Thoracic aorta (tissue), 2 donors: ENCODE measurements around the gene AATK. TPM values are rescaled to one million over a fixed set of nuclear protein-coding genes. Genes with fewer than 3 reads are reported as not detected.

Experiments
- ATAC-seq: fragments of 150-250 bp; one replicate; pipeline ENCODE4 v1.8.0; 2017; ENCODE audit warnings: low read depth; ENCODE audit not compliant: insufficient number of reproducible peaks, low FRiP score
- DNase-seq: peaks from one replicate; pipeline ENCODE4 v3.0.0-alpha.2; 2020; ENCODE audit warnings: low spot score
- H3K27ac ChIP-seq, 2 donors: fragments of 200-600 bp; sonication (generic); 1 replicate in 1 of 2; 2 replicates in 1 of 2; pipeline ENCODE4 v1.5.1; 2016; ENCODE audit warnings: mild to moderate bottlenecking in 2 of 2, moderate library complexity in 2 of 2
- H3K27me3 ChIP-seq: fragments of 200-600 bp; sonication (generic); replicated peaks from 2 replicates; pipeline ENCODE4 v1.6.0; 2016; ENCODE audit warnings: mild to moderate bottlenecking; ENCODE audit not compliant: insufficient read depth
- H3K36me3 ChIP-seq: fragments of 200-600 bp; sonication (generic); one replicate; pipeline ENCODE4 v1.5.1; 2016
- H3K4me1 ChIP-seq, 2 donors: fragments of 200-600 bp; sonication (generic); 1 replicate in 1 of 2; 2 replicates in 1 of 2; pipeline versions ENCODE4 v1.5.1 to v1.6.0; 2016; ENCODE audit warnings: low read depth in 2 of 2, mild to moderate bottlenecking in 1 of 2; ENCODE audit not compliant: control insufficient read depth in 1 of 2
- H3K4me3 ChIP-seq: fragments of 200-600 bp; sonication (generic); 2 replicates; pipeline ENCODE4 v1.5.1; 2016; ENCODE audit warnings: mild to moderate bottlenecking
- H3K9me3 ChIP-seq: fragments of 200-600 bp; sonication (generic); 2 replicates; pipeline ENCODE4 v1.5.1; 2016
- total RNA-seq, 2 donors: library from RNA; depleted of rRNA; stranded (reverse); fragments of >200 nt; gene quantifications; one replicate each; pipeline versions ENCODE4 v1.1.0 to v1.2.3, GENCODE V29; 2016
- TF ChIP-seq, protein P1 (sequence below): fragments of 200-600 bp; sonication (generic); IDR thresholded peaks from one replicate; pipeline ENCODE4 v1.5.1; 2019; ENCODE audit warnings: antibody characterized with exemption

The AATK gene
- total RNA-seq, 2 donors from 2014 or later, result 6.1 to 19.8 TPM

DNA sequence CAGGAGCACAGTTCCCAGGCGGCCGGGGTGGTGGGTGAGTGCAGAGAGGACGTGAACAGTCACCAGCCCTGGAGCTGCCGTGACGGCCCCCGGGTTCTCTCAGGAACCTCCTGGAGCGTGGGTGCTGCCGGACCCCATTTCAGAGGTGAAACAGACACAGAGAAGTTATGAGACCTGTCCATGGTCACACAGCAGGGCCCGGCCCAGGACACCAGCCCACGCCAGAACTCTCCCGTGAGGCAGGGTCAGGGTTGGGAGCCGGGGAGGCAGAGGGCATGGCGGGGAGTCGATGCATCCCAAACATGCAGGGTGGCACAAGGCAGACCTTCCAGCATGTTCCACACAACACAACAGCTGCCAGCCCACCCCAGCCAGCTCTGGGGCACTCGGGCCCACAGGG, 4.5 kb downstream of the AATK start:
- no peaks in the 10 kb centered on the region for H3K36me3 ChIP-seq
- H3K9me3 ChIP-seq, result no peaks in the 10 kb centered on the region
- H3K27ac ChIP-seq, result no peak overlapping the region
- no peak overlapping the region for H3K4me3 ChIP-seq
- DNase-seq (no peak), ATAC-seq (no peak)
- TF ChIP-seq, protein P1, sequence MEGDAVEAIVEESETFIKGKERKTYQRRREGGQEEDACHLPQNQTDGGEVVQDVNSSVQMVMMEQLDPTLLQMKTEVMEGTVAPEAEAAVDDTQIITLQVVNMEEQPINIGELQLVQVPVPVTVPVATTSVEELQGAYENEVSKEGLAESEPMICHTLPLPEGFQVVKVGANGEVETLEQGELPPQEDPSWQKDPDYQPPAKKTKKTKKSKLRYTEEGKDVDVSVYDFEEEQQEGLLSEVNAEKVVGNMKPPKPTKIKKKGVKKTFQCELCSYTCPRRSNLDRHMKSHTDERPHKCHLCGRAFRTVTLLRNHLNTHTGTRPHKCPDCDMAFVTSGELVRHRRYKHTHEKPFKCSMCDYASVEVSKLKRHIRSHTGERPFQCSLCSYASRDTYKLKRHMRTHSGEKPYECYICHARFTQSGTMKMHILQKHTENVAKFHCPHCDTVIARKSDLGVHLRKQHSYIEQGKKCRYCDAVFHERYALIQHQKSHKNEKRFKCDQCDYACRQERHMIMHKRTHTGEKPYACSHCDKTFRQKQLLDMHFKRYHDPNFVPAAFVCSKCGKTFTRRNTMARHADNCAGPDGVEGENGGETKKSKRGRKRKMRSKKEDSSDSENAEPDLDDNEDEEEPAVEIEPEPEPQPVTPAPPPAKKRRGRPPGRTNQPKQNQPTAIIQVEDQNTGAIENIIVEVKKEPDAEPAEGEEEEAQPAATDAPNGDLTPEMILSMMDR, result no peak
- no peaks in the 10 kb centered on the region for H3K27me3 ChIP-seq
- peaks cover 3 to 11% of the 10 kb centered on the region in 2 donors for H3K4me1 ChIP-seq

DNA sequence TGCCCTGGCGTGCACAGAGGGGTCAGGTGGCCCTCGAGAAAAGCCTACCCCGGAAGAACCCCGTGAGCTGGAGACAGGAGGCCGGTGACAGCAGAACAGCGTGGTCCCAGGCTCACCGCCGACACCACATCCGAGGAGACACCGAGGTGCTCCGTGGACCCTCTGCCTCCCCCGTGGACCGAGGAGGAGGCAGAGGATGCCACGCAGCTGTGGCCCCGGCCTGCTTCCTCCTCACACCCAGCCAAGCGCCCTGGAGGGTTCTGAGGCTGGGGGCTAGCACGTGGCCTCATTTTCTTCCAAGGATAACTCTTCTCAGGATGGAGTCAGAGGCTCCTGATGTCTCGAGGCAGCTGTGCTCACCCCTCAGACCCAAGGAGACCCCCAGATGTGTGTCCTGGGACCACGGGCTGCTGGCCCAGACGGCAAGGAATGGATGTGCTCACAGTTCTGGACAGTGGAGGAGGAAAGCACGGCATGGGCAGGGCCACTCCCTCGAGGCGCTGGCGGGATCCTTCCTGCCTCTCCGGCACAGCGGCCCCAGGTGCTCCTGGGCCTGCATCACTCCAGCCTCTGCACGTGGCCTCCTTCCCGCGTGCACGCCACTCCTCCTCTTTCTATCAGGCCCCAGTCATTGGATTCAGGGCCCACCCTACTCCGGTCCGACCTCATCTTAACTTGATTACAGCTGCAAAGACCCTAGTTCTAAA, 5.1 kb downstream of the AATK start:
- DNase-seq (no peak), ATAC-seq (no peak)
- H3K36me3 ChIP-seq, result no peaks in the 10 kb centered on the region
- H3K27ac ChIP-seq, result no peak overlapping the region
- H3K27me3 ChIP-seq, result no peaks in the 10 kb centered on the region
- peak overlapping the region; percentile 44 for H3K4me3 ChIP-seq
- peaks cover 3 to 11% of the 10 kb centered on the region in 2 donors for H3K4me1 ChIP-seq
- no peaks in the 10 kb centered on the region for H3K9me3 ChIP-seq
- TF ChIP-seq, protein P1, result no peak

DNA sequence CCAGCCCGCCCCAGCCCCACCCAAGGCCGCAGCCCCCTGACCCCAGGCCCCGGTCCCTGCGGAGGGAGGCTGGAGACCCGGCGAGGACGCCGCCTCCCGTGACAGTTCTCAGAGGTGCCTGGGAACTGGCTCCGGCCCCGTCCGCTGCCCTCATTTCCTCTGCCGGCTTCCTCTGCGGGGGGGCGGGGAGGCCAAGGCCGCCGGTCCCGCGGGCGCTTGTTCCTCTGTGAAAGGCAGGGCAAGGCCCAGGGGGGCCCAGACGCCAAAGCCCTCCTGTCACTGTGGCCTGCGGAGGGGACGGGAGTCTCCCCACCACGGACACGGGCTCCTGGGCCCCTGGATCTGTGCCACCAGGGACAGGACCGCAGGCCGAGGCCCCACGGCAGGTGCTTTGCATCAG, 5.7 kb downstream of the AATK start:
- TF ChIP-seq, protein P1, result no peak
- Histone ChIP-seq H3K27ac (no peak overlapping the region), H3K36me3 (no peaks in the 10 kb centered on the region), H3K4me3 (peak overlapping the region; percentile 44), H3K9me3 (no peaks in the 10 kb centered on the region), H3K4me1 (peaks cover 0 to 6% of the 10 kb centered on the region in 2 donors), H3K27me3 (no peaks in the 10 kb centered on the region)
- ATAC-seq (no peak), DNase-seq (no peak)

DNA sequence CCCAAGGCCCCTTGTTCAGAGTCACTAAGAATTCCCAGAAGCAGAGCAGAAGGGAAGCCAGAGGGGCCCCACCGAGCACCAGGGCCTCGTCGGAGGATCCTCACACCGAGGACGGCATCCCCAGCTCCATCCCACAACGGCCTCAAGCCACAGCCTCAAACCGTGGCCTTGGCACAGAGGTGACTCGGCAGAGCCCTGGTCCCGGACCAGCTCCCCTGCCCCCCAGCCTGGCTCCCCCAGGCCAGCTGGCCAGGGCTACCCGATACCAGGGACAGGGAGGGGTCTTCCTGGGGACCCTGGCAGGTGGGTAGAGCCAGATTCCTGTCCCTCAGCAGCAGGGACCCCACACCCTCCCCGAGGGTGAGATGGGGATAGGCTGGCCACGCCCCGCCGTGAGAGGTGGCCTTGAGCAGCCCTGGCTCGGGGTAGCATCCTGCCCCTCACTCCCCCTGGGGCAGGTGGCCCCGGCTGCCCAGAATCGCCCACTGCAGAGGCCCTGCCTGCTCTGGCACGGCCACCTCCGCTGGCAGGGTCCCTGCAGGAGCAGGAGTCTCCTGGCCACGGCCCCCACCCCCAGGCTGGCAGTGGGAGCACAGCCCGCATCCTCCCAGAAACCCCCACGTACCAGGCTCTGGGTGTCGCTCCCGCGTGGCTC, 6.3 kb downstream of the AATK start:
- TF ChIP-seq, protein P1, result no peak
- Histone ChIP-seq H3K27me3 (no peaks in the 10 kb centered on the region), H3K27ac (no peak overlapping the region), H3K4me1 (peaks cover 0 to under 1% of the 10 kb centered on the region in 2 donors), H3K36me3 (no peaks in the 10 kb centered on the region), H3K4me3 (peak overlapping the region; percentile 44), H3K9me3 (no peaks in the 10 kb centered on the region)
- DNase-seq, result no peak
- ATAC-seq, result no peak

DNA sequence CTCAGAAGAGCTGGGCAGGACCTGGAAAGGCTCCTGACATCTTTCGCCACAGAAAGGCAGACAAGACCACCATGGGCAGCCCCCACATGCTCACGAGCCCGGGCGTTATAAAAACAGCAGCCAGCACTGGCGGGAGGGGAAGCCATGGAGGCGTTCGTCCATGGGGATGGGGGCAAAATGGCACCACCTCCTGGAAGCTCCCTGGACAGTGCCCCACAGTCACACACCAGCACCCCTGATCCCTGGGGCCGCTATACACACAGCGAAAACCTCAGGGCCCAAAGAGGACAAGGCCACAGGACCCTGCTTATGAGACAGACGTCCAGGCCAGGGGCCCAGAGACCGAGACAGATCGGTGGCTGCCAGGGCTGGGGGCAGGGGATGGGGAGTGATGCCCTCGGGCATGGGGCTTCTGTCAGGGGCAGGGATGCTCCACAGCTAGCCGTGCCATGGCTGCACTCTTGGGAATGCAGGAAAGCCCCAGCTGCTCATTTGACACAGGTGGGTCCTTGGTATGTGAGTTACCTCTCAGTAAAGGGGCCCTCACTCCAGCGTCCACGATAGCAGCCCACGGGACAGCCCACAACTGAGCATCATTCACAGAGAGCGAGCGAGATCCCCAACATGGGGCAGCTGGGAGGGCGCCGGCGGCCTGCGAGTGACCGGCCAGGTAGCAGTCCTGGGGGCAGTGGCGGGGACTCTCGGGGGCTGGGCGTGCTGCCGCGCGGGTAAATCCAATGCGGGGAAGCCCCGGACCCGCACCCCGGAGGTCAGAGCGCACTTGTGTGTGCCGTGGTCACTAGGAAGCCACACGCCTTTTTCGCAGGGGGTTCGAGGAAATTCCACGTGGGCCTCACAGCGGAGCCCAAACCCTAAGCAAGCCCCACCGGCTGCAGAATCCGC, 7.1 kb downstream of the AATK start:
- H3K4me1 ChIP-seq, result no peaks in the 10 kb centered on the region
- no peak overlapping the region for H3K4me3 ChIP-seq
- no peaks in the 10 kb centered on the region for H3K9me3 ChIP-seq
- TF ChIP-seq, protein P1, result no peak
- H3K27ac ChIP-seq, result no peak overlapping the region
- ATAC-seq (no peak), DNase-seq (no peak)
- H3K36me3 ChIP-seq, result no peaks in the 10 kb centered on the region
- H3K27me3 ChIP-seq, result no peaks in the 10 kb centered on the region
